ENCODE data around the gene DPYSL5. TPM values are rescaled to one million over a fixed set of nuclear protein-coding genes. Genes with fewer than 3 reads are reported as not detected.
A peak's percentile ranks its signal among the peaks of the same experiment; 100 is the strongest.

Gene DPYSL5
- total and polyA plus RNA-seq, 9 of the 15 experiments (the other 6 are each of a cell fraction or from before 2014, with no cell fraction given): 0.06 TPM; not detected in 8

GRCh38 chr2:26970244-26970927 is 122.5 kb downstream of the DPYSL5 start, which contains the start of gene MAPRE3 (continued):
- TF ChIP-seq L3MBTL2 (IDR thresholded peaks at IDR 0.05) (peak; percentile 65), KDM4B (IDR thresholded peaks at IDR 0.05; ENCODE audit: borderline replicate concordance in 2 of 2, low read depth in 1 of 2) (0 out of 4 replicates have a peak, but pooled peaks of 1 of the 2 experiments have one; percentile 14), SPI1 (IDR thresholded peaks at IDR 0.05; ENCODE audit: borderline replicate concordance, low read depth, low read length) (peak; percentile 68; the same call in 1 of the 2 replicates), TFAP4 (CRISPR knock-in tag; IDR thresholded peaks at IDR 0.05; ENCODE audit: borderline replicate concordance) (0 out of 2 replicates have a peak, but pooled peaks have one; percentile 23), MXI1 (IDR thresholded peaks at IDR 0.05; ENCODE audit: low read depth, low read length) (peak; percentile 91), PRMT5 (CRISPR knock-in tag; IDR thresholded peaks at IDR 0.05) (no peak), FOXJ2 (tag; IDR thresholded peaks at IDR 0.05) (peak; percentile 96), BRF1 (IDR thresholded peaks at IDR 0.05; ENCODE audit: borderline replicate concordance, extremely low read depth, insufficient read length) (no peak), TEAD1 (CRISPR knock-in tag; IDR thresholded peaks at IDR 0.05) (0 out of 4 replicates have a peak, but pooled peaks of 1 of the 2 experiments have one; percentile 31), RNF219 (CRISPR knock-in tag; IDR thresholded peaks at IDR 0.05) (no peak), NONO (IDR thresholded peaks at IDR 0.05; ENCODE audit: low read depth in 2 of 2, low read length in 1 of 2) (0 out of 4 replicates have a peak, but pooled peaks of 1 of the 2 experiments have one; percentile 27), HDAC2 (IDR thresholded peaks at IDR 0.05) (peak; percentile 46; the same call in 1 of the 2 replicates), RBBP5 (IDR thresholded peaks at IDR 0.05; ENCODE audit: borderline replicate concordance, insufficient read depth, low read length, poor library complexity, severe bottlenecking) (peak; percentile 13), EGR1 (conservative IDR thresholded peaks at IDR 0.05) (peak; percentile 66), KDM2B (CRISPR knock-in tag; IDR thresholded peaks at IDR 0.05) (no peak), ZNF431 (CRISPR knock-in tag; IDR thresholded peaks at IDR 0.05) (0 out of 2 replicates have a peak, but pooled peaks have one; percentile 26), ZNF263 (CRISPR knock-in tag; IDR thresholded peaks at IDR 0.05; ENCODE audit: borderline replicate concordance) (peak; percentile 41; the same call in 1 of the 2 replicates), ZBTB11 (CRISPR knock-in tag; IDR thresholded peaks at IDR 0.05) (no peak)

Data from K562 (cell line).